ENCODE results near the gene SLC66A2. TPM values are rescaled to one million over a fixed set of nuclear protein-coding genes. Genes with fewer than 3 reads are reported as not detected.

SLC66A2 gene
- total RNA-seq, 4 donors from 2014 or later: 65.6 to 112 (median 75.3) TPM

DNA sequence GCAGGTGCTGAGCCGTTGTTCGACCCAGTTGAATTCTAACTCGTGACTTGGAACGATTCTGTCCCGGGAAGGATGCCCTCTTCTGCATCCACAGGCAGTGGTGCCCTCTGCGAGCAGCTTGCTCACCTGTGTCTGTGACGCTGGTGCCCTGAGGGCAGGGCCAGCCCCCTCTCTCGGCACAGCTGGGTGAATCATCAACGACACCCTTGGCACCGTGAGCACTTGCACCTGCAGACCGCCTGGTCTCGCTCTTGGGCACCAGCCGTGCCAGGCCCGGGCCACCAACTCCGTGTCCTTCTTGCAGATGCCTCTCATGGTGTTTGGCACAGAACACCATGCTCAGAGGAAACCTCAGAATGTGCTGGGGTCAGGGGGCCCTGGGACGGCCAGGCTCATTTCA lies 75.0 kb downstream of the SLC66A2 start:
- 52 to 53% methylated on average over 10 to 14 of the region's 16 CpGs for WGBS, 2 donors
- peak in 1 of 2 donors; percentile 84 for DNase-seq (ENCODE audit: low spot score in 2 of 2)
- H3K4me3 ChIP-seq (ENCODE audit: low read depth, poor library complexity, severe bottlenecking): no peak overlapping the region
- intact Hi-C loops (cut with DNase I; ENCODE audit: low total_unique reads): no loop called here
- no peak for TF ChIP-seq POLR2A (IDR thresholded peaks at IDR 0.05)
- TF ChIP-seq, protein P1, sequence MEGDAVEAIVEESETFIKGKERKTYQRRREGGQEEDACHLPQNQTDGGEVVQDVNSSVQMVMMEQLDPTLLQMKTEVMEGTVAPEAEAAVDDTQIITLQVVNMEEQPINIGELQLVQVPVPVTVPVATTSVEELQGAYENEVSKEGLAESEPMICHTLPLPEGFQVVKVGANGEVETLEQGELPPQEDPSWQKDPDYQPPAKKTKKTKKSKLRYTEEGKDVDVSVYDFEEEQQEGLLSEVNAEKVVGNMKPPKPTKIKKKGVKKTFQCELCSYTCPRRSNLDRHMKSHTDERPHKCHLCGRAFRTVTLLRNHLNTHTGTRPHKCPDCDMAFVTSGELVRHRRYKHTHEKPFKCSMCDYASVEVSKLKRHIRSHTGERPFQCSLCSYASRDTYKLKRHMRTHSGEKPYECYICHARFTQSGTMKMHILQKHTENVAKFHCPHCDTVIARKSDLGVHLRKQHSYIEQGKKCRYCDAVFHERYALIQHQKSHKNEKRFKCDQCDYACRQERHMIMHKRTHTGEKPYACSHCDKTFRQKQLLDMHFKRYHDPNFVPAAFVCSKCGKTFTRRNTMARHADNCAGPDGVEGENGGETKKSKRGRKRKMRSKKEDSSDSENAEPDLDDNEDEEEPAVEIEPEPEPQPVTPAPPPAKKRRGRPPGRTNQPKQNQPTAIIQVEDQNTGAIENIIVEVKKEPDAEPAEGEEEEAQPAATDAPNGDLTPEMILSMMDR (IDR thresholded peaks at IDR 0.05): no peak

DNA sequence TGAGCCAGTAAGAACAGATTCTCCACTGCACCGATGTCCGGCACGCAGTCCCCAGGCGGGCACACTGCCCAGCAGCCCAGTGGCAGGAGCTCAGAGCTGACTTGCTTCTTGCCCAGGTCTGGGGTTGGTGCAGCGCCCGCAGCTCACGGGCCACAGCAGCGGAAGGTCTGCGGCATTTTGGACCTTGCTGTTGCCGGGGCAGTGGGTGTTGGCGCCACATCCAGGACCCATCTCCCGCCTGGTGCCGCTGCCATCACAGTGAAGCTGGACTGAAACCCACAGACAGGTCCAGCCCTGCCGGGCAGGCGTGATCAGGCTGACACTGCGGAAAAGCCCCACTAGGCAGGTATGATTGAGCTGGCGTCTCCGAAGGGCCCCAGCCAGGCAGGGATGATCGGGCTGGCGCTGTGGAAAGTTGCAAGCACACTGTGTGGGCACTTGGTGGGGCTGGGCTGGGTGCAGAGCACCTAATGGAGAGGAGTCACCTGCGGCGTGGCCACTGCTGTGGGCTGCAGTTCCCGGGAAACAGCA lies 75.5 kb downstream of the SLC66A2 start:
- no peak overlapping the region for H3K4me3 ChIP-seq (ENCODE audit: low read depth, poor library complexity, severe bottlenecking)
- TF ChIP-seq, protein P1 (IDR thresholded peaks at IDR 0.05): no peak
- TF ChIP-seq POLR2A (IDR thresholded peaks at IDR 0.05): no peak
- peak in 1 of 2 donors; percentile 82 for DNase-seq (ENCODE audit: low spot score in 2 of 2)
- intact Hi-C loops (cut with DNase I; ENCODE audit: low total_unique reads): no loop called here
- 52 to 62% methylated on average over 14 to 17 of the region's 23 CpGs for WGBS, 2 donors

DNA sequence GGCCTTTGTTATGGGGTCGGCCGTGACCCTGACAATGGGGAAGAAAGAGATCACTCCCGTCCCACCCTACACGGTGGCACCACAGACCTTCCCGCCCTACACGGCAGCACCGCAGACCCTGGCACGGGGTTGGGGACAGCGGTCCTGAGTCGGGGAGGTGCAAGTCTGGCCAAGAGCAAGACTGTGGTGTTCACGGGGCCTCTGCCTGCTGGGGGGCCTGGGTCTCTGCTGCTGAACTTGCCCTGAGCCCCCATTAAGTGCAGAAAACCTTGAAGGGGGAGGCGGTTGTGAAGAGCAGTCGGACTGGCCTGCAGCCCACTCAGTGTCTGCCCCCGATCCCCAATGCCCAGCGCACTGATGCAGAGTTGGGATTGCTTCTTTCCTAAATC lies 75.9 kb downstream of the SLC66A2 start:
- no peak for TF ChIP-seq POLR2A (IDR thresholded peaks at IDR 0.05)
- TF ChIP-seq, protein P1 (IDR thresholded peaks at IDR 0.05): no peak
- WGBS, 2 donors: 89 to 90% methylated on average over 15 of the region's 15 CpGs
- H3K4me3 ChIP-seq (ENCODE audit: low read depth, poor library complexity, severe bottlenecking): no peak overlapping the region
- intact Hi-C loops (cut with DNase I; ENCODE audit: low total_unique reads): no loop called here
- DNase-seq (ENCODE audit: low spot score in 2 of 2): peak in 1 of 2 donors; percentile 72

DNA sequence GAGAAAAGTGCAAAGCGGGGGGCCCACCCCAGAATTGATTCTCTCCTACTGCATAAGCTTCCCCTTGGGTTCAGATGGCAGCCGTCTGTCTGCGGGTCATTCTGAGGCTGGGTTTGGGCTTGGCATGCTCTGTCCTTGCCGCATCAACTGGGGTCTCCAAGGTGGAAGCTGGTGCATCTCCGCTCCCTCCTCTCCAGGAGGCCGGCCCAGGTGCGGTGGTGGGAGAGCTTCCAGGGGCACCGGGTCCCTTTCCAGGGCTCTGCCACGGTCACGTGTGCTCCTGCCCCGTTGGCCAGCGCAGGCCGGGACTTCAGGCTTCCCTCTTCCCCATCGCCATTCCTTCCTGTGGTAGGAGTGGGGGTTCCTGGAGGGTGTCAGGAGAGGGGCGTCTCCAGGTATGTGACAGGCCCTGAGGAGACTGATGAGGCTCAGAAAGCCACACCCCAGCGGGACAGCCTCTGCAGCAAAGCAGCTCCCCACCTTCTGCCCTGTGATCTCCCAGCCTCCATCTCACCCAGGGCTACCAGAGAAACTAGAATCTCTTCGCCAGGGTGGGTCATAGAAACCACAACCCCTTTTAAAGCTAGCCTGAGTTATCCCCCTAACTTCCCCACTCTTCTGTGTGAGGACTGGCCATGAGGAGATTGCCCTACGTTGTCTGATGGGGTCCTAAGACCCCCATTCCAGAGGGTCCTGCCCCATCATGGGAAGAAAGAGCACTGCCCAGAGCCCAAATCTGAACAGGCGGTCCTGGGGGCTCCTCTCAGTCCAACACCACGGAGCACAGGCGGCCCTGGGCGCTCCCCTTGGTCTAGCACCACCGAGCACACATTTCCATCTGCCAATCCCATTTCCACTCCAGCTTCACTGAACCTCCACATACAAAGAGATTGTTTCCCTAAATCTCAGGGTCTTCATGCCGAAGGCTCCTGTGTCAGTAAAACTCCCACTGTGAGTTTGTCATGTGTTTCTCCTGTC lies 76.6 kb downstream of the SLC66A2 start:
- no peak overlapping the region for H3K4me3 ChIP-seq (ENCODE audit: low read depth, poor library complexity, severe bottlenecking)
- peak in 1 of 2 donors; percentile 83 for DNase-seq (ENCODE audit: low spot score in 2 of 2)
- intact Hi-C loops (cut with DNase I; ENCODE audit: low total_unique reads): no loop called here
- WGBS, 2 donors: 76 to 81% methylated on average over 24 of the region's 24 CpGs
- TF ChIP-seq POLR2A (IDR thresholded peaks at IDR 0.05): no peak
- TF ChIP-seq, protein P1 (IDR thresholded peaks at IDR 0.05): no peak

DNA sequence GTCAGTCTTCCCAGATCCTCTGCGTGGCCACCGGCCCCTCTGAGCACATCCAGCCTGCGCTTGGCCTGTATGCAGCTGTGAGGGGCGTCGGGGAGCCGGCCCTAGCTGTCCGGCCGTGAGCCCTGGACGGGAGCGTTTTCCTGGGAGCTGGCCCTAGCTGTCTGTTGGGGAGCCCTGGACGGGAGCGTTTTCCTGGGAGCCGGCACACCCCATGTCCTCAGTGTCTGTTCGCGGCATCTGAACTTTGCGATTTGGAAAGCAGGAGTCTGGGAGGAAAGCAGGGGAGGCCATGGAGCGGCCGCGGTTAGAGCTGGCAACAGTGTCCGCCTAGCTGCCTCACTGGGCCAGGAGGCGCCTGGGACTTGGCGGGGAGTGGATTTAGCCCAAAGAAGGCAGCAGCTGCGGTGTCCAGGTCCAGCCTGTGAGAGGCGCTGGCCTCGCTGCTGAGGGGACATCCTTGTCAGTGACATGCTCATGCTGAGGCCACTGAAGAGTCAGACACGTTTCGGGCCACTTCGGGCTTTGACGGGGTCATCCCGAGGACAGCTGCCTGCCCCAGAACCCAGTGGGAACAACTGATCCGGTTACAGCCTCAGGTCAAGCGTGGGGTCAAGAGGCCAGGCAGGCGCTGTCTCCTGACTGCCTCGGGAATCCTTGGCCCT lies 77.9 kb downstream of the SLC66A2 start:
- TF ChIP-seq POLR2A (IDR thresholded peaks at IDR 0.05): no peak
- TF ChIP-seq, protein P1 (IDR thresholded peaks at IDR 0.05): no peak
- DNase-seq (ENCODE audit: low spot score in 2 of 2): peak in 1 of 2 donors; percentile 70
- H3K4me3 ChIP-seq (ENCODE audit: low read depth, poor library complexity, severe bottlenecking): no peak overlapping the region
- 61 to 72% methylated on average over 28 to 34 of the region's 34 CpGs for WGBS, 2 donors
- intact Hi-C loops (cut with DNase I; ENCODE audit: low total_unique reads): no loop called here

Data from lower leg skin (tissue), 4 donors.